ENCODE data around the gene SPINK13.
"Not testable (repeated sequence)": the region's sequence is repeated elsewhere in the genome, so short reads cannot be mapped to it uniquely, and the experiment has no call there.

The SPINK13 gene

DNA sequence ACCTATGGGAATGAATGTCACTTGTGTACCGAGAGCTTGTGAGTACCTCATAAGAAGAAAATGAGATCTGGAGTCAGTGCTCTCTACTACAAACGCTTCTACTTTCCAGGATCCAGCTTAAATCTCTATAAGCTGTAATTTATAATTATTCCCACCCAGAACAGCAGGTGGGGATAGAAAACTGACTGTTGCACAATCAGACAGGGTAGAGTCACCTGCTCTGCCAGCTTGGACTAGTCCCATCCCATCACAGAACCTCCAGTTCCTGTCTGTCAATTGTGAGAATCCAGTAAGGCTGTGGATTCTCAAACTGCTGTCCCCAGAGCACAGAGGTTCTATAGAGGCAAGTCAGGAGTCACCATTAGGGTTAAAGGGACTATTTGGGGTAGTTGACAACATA lies 45.6 kb downstream of the SPINK13 start:
- DNase-seq, result no peak

DNA sequence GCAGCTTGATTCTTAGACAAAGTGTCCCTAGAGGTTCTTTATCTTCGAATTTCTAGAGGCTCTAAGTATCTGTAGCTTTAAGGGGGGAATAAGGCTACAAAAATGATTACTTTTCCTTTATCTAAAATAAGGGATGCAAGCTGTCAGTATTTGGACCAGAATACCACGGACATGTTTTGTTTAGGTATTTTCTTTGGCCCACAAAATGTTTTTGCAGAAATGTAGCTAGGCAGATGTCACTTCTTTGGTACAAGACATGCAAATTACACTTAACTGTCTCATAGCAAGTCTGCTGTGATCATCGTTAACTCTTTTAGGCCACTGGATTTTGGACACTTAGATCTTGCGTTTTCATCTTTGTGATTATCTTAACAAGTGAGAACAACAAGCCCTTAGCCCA lies 46.1 kb downstream of the SPINK13 start:
- no peak for DNase-seq

DNA sequence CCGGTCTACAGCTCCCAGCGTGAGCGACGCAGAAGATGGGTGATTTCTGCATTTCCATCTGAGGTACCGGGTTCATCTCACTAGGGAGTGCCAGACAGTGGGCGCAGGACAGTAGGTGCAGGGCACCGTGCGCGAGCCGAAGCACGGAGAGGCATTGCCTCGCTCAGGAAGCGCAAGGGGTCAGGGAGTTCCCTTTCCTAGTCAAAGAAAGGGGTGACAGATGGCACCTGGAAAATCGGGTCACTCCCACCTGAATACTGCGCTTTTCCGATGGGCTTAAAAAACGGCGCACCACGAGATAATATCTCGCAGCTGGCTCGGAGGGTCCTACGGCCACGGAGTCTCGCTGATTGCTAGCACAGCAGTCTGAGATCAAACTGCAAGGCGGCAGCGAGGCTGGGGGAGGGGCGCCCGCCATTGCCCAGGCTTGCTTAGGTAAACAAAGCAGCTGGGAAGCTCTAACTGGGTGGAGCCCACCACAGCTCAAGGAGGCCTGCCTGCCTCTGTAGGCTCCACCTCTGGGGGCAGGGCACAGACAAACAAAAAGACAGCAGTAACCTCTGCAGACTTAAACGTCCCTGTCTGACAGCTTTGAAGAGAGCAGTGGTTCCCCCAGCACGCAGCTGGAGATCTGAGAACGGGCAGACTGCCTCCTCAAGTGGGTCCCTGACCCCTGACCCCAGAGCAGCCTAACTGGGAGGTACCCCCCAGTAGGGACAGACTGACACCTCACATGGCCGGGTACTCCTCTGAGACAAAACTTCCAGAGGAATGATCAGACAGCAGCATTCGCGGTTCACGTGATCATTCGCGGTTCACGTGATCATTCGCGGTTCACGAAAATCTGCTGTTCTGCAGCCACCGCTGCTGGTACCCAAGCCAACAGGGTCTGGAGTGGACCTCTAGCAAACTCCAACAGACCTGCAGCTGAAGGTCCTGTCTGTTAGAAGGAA lies 51.7 kb downstream of the SPINK13 start:
- DNase-seq, result not testable (repeated sequence)

GRCh38 chr5:148333262-148333849 lies 64.8 kb downstream of the SPINK13 start:
- DNase-seq, result no peak

- DNase-seq, result no peak
These were observed 66.7 kb downstream of the SPINK13 start, which contains the start of gene SPINK9 for GRCh38 chr5:148335259-148335658. SPINK9 (plus strand) TSS chr5:148335559; CDS start chr5:148335614, 55 bp downstream.
